ENCODE data around the gene GOLGA6B.
"Not testable (repeated sequence)": the region's sequence is repeated elsewhere in the genome, so short reads cannot be mapped to it uniquely, and the experiment has no call there.

The GOLGA6B gene

GRCh38 chr15:72628249-72629067 is 26.0 kb upstream of the GOLGA6B start:
- not testable (repeated sequence) for H2BK5ac ChIP-seq (ENCODE audit: low read length); H2BK15ac ChIP-seq (replicated peaks; ENCODE audit: low read depth); H3K18ac ChIP-seq (ENCODE audit: low read length); H3K4me1 ChIP-seq (ENCODE audit: control insufficient read depth, low read depth, low read length); H3K36me3 ChIP-seq (ENCODE audit: control insufficient read depth, insufficient read depth, low read length); H3K4ac ChIP-seq (ENCODE audit: low read depth, low read length); H3K79me1 ChIP-seq (ENCODE audit: low read length); H3K79me2 ChIP-seq (ENCODE audit: control insufficient read depth, insufficient read depth, low read length); H2AK5ac ChIP-seq (ENCODE audit: low read length); H3K27ac ChIP-seq (ENCODE audit: low read depth, low read length); H3K56ac ChIP-seq (ENCODE audit: low read length); H3K4me3 ChIP-seq (ENCODE audit: low read length); H3K23ac ChIP-seq (ENCODE audit: low read length); H3K9ac ChIP-seq (ENCODE audit: low read length); H2BK120ac ChIP-seq (ENCODE audit: low read depth, low read length); H3K4me2 ChIP-seq (ENCODE audit: low read length); H3K27me3 ChIP-seq (ENCODE audit: insufficient read depth, low read length, poor library complexity); H4K8ac ChIP-seq (ENCODE audit: low read depth, low read length); H4K5ac ChIP-seq (ENCODE audit: low read length)
- WGBS (ENCODE audit: extremely low coverage, insufficient coverage, low lambda C conversion rate) = no CpG with 5 or more reads among the region's 11 CpGs
- DNase-seq = peak; percentile 15

- H3K27me3 ChIP-seq (ENCODE audit: insufficient read depth, low read length, poor library complexity); H2BK5ac ChIP-seq (ENCODE audit: low read length); H3K27ac ChIP-seq (ENCODE audit: low read depth, low read length); H3K56ac ChIP-seq (ENCODE audit: low read length); H4K5ac ChIP-seq (ENCODE audit: low read length); H3K4me2 ChIP-seq (ENCODE audit: low read length); H2BK15ac ChIP-seq (replicated peaks; ENCODE audit: low read depth); H3K9ac ChIP-seq (ENCODE audit: low read length); H4K8ac ChIP-seq (ENCODE audit: low read depth, low read length); H3K18ac ChIP-seq (ENCODE audit: low read length); H3K79me2 ChIP-seq (ENCODE audit: control insufficient read depth, insufficient read depth, low read length); H3K4me1 ChIP-seq (ENCODE audit: control insufficient read depth, low read depth, low read length); H2BK120ac ChIP-seq (ENCODE audit: low read depth, low read length); H3K23ac ChIP-seq (ENCODE audit: low read length); H3K4me3 ChIP-seq (ENCODE audit: low read length); H3K4ac ChIP-seq (ENCODE audit: low read depth, low read length); H2AK5ac ChIP-seq (ENCODE audit: low read length); H3K36me3 ChIP-seq (ENCODE audit: control insufficient read depth, insufficient read depth, low read length); DNase-seq; H3K79me1 ChIP-seq (ENCODE audit: low read length): not testable (repeated sequence)
- WGBS (ENCODE audit: extremely low coverage, insufficient coverage, low lambda C conversion rate) = no CpG with 5 or more reads among the region's 7 CpGs
Observed at GRCh38 chr15:72629068-72629570, 25.4 kb upstream of the GOLGA6B start.

GRCh38 chr15:72636519-72637282 is 17.8 kb upstream of the GOLGA6B start:
- peak; percentile 84 for DNase-seq
- not testable (repeated sequence) for H3K4me2 ChIP-seq (ENCODE audit: low read length); H2BK15ac ChIP-seq (replicated peaks; ENCODE audit: low read depth); H2BK120ac ChIP-seq (ENCODE audit: low read depth, low read length); H4K5ac ChIP-seq (ENCODE audit: low read length); H3K4me3 ChIP-seq (ENCODE audit: low read length); H3K27me3 ChIP-seq (ENCODE audit: insufficient read depth, low read length, poor library complexity); H3K27ac ChIP-seq (ENCODE audit: low read depth, low read length); H3K18ac ChIP-seq (ENCODE audit: low read length); H2BK5ac ChIP-seq (ENCODE audit: low read length); H3K4ac ChIP-seq (ENCODE audit: low read depth, low read length); H3K36me3 ChIP-seq (ENCODE audit: control insufficient read depth, insufficient read depth, low read length); H3K79me1 ChIP-seq (ENCODE audit: low read length); H3K23ac ChIP-seq (ENCODE audit: low read length); H3K79me2 ChIP-seq (ENCODE audit: control insufficient read depth, insufficient read depth, low read length); H4K8ac ChIP-seq (ENCODE audit: low read depth, low read length); H3K9ac ChIP-seq (ENCODE audit: low read length); H2AK5ac ChIP-seq (ENCODE audit: low read length); H3K4me1 ChIP-seq (ENCODE audit: control insufficient read depth, low read depth, low read length)
- no CpG with 5 or more reads among the region's 43 CpGs for WGBS (ENCODE audit: extremely low coverage, insufficient coverage, low lambda C conversion rate)
- peak overlapping the region; percentile 49 for H3K56ac ChIP-seq (ENCODE audit: low read length)

- H3K36me3 ChIP-seq (ENCODE audit: control insufficient read depth, insufficient read depth, low read length); H3K9ac ChIP-seq (ENCODE audit: low read length); H3K18ac ChIP-seq (ENCODE audit: low read length); H3K23ac ChIP-seq (ENCODE audit: low read length); H3K27me3 ChIP-seq (ENCODE audit: insufficient read depth, low read length, poor library complexity); H3K4me1 ChIP-seq (ENCODE audit: control insufficient read depth, low read depth, low read length); H3K56ac ChIP-seq (ENCODE audit: low read length); H3K4me2 ChIP-seq (ENCODE audit: low read length); H4K8ac ChIP-seq (ENCODE audit: low read depth, low read length); H2AK5ac ChIP-seq (ENCODE audit: low read length); H3K4me3 ChIP-seq (ENCODE audit: low read length); H2BK120ac ChIP-seq (ENCODE audit: low read depth, low read length); H2BK15ac ChIP-seq (replicated peaks; ENCODE audit: low read depth); H4K5ac ChIP-seq (ENCODE audit: low read length); H3K79me2 ChIP-seq (ENCODE audit: control insufficient read depth, insufficient read depth, low read length); H3K4ac ChIP-seq (ENCODE audit: low read depth, low read length); DNase-seq; H3K27ac ChIP-seq (ENCODE audit: low read depth, low read length); H3K79me1 ChIP-seq (ENCODE audit: low read length); H2BK5ac ChIP-seq (ENCODE audit: low read length): not testable (repeated sequence)
- WGBS (ENCODE audit: extremely low coverage, insufficient coverage, low lambda C conversion rate) = no CpG with 5 or more reads among the region's 26 CpGs
Observed at GRCh38 chr15:72639759-72640483, 14.6 kb upstream of the GOLGA6B start.

GRCh38 chr15:72642271-72642670 is 12.2 kb upstream of the GOLGA6B start:
- H2AK5ac ChIP-seq (ENCODE audit: low read length); DNase-seq; H3K36me3 ChIP-seq (ENCODE audit: control insufficient read depth, insufficient read depth, low read length); H3K4ac ChIP-seq (ENCODE audit: low read depth, low read length); H3K27ac ChIP-seq (ENCODE audit: low read depth, low read length); H3K18ac ChIP-seq (ENCODE audit: low read length); H3K23ac ChIP-seq (ENCODE audit: low read length); H2BK5ac ChIP-seq (ENCODE audit: low read length); H2BK15ac ChIP-seq (replicated peaks; ENCODE audit: low read depth); H3K79me2 ChIP-seq (ENCODE audit: control insufficient read depth, insufficient read depth, low read length); H3K4me3 ChIP-seq (ENCODE audit: low read length); H3K56ac ChIP-seq (ENCODE audit: low read length); H3K4me2 ChIP-seq (ENCODE audit: low read length); H3K9ac ChIP-seq (ENCODE audit: low read length); H3K79me1 ChIP-seq (ENCODE audit: low read length); H4K5ac ChIP-seq (ENCODE audit: low read length); H3K27me3 ChIP-seq (ENCODE audit: insufficient read depth, low read length, poor library complexity); H3K4me1 ChIP-seq (ENCODE audit: control insufficient read depth, low read depth, low read length); H2BK120ac ChIP-seq (ENCODE audit: low read depth, low read length); H4K8ac ChIP-seq (ENCODE audit: low read depth, low read length): not testable (repeated sequence)
- no CpG with 5 or more reads among the region's 2 CpGs for WGBS (ENCODE audit: extremely low coverage, insufficient coverage, low lambda C conversion rate)
